GM18861 (cell line): ENCODE results near the gene HHAT.

Source experiments
- ATAC-seq: cut with Tn5 transposase; IDR thresholded peaks from one replicate; pipeline ENCODE4 v1.9.1; 2021; ENCODE audit not compliant: unreplicated experiment

Gene HHAT

DNA sequence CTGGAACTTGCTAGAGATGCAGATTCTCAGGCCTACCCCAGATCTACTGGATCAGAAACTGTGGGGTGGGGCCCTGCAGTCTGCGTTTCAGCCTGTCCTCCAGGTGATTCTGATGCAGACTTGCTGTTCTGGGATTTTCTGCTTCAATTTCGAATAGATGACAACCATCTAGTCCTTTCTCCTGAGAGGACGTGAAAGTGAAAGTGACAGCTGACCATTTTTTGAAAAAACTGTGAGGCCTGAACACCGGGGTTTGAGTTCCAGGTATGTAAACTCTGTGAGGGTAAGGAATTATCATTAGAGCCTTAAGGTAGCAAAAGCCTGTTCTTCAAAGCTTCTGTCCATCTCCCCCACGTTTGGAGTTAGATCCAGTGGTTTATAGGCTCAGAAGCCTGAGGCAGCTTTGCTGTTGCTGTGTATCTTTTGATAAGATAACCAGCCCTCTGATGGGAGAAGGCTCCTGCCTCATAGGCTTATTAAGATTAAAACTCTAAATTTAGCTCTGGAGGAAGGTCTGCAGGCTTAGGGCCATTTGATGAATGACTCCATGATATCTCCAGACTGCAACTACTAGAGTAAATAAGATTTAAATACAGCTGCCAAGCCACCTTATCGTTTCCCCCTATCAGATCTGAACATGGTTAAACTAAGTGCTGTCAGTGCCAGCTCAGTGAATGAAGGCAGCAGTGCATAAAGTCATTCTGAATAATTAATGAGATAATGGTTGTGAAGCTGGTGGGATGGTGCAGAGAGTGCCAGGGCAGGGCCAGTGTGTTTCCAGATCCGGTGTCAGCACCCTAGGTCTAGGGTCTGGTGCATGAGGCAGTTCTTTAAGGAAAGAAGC lies 335.2 kb downstream of the HHAT start:
- no peak for ATAC-seq

DNA sequence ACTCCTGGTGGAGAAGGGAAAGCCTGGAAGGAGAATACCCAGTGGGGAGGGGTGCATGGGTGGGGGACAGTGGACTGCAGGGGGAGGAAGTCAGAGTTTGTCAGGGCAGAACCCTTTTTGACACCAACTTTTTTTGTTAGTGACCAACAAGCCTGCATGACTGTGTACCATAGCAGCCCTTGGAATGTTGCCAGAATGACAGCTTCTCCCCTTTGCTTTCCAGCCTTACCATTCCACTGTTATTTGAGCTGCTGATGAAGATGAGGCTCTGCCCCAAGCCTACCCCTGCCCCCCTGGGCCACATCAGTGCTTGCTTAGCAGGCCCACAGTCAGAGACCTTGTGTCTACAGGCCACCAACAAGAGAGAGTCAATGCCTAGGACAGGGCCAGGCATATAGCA lies 341.2 kb downstream of the HHAT start:
- ATAC-seq = no peak

DNA sequence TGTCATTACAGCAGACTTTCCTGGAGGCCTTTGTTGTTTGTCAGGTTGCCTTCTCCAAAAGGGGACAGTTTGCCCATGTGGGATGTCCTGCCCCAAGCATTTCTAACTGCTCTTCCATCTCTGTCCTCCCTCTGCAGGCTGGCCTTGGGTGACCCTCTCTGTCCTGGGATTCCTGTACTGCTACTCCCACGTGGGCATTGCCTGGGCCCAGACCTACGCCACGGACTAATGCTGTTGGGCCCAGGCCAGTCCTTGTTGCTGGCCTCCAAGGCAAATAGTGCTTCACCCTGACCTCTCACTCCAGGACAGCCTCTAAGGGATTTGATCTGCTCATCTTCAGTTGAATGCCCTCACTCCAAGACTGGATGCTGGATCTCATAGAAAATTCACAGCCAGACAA lies 345.4 kb downstream of the HHAT start:
- ATAC-seq = no peak

DNA sequence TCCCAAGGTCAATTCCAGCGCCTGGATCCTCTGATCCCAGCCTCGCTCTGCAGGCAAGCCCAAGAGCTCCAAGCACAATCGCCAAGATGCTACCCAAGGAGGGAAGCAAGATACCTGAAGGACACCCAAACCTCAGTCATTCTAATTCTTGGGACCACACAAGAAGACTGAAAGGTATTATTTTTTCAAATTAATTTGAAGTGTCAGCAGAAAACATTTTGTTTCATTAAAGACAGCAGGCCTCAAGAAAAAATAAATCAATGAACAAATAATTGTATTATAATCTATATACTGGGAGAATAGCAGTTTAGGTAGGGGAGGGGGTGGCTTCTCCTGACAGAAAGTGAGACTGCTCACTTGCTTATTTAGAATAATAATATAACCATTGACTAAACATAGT lies 347.8 kb downstream of the HHAT start:
- no peak for ATAC-seq

DNA sequence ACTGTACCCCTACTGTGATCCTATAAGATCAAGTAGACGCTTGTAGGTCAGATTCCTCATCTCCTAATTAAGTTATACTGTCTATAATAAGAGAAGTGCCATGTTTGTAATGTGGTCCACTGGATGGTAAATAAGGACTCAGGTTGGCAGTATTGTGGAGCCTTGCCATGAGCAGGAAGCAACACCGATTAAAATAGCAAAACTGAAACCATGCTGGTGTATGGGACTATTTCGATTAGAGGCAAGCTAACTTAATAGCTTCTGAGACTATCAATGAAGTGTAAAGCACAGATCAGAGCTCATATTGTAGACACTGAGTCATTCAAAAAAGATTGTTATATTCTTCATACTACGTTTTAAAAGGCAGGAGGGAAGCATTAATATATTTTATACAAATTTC lies 348.8 kb downstream of the HHAT start:
- no peak for ATAC-seq

DNA sequence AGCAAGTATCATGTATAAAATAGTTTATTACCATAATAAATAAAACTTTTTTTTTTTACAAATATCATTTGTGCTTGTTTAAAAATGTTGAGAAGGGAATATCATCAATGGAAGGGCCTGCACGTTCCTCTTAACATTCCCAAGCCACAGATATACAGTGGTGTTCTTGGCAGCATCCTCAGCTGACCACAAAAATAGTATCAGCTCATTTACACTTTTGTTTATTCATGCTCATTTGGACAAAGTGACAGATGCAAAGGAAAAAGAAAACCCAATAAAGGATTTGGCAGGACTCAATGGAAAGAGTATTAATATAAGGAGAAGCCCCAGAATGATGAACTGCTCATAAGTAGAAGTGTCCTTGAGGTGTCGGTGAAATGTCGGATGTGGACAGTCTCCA lies 349.6 kb downstream of the HHAT start:
- no peak for ATAC-seq

DNA sequence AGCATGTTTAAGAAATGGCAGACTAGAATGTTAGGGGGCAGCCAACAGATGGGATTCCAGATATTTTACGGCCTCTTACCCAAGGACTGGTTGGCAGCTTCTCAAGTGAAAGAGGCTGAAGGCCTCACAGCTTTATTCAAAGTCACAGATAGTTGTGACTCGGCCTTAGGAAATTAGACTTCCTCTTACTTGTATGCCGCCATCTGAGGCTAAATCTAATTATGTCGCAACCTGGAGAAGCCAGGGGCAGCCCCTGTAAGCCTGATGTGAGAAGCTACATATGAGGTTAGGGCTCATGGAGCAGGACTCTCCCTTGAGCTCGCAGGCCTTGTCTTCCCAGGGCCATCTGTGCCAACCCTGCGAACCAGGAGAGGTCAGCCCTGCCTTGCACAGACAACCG lies 352.5 kb downstream of the HHAT start:
- ATAC-seq = no peak

DNA sequence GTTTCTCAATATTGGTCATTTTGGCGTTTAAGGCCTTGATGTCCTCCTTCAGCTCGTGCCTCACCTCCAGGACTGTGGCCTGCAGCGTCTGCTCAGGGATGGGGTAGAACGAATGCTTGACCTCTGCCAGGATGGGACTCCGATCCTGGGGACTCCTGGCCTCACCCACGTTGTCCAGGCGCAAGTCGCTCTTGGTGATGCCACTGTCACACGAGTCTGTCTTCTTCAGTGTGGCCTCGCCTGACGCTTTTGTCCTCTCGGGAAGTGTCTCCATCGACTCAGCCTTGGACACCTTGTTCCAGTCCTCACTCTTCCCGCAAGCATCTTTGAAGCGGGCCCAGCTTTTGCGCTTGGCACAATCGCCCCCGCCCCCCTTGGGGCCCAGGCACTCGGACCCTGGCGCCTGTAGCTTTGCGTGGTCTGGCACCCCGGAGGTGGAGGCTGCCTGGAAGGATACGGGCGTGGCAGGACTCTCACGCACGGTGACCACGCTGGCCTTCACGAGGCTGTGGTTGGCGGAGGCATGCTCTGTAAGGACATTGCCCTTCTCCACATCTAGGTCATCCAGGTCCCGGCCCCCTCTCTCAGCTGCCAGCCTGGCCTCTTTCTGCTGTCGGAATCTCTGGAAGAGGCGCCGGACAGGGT lies 354.8 kb downstream of the HHAT start:
- ATAC-seq = no peak

DNA sequence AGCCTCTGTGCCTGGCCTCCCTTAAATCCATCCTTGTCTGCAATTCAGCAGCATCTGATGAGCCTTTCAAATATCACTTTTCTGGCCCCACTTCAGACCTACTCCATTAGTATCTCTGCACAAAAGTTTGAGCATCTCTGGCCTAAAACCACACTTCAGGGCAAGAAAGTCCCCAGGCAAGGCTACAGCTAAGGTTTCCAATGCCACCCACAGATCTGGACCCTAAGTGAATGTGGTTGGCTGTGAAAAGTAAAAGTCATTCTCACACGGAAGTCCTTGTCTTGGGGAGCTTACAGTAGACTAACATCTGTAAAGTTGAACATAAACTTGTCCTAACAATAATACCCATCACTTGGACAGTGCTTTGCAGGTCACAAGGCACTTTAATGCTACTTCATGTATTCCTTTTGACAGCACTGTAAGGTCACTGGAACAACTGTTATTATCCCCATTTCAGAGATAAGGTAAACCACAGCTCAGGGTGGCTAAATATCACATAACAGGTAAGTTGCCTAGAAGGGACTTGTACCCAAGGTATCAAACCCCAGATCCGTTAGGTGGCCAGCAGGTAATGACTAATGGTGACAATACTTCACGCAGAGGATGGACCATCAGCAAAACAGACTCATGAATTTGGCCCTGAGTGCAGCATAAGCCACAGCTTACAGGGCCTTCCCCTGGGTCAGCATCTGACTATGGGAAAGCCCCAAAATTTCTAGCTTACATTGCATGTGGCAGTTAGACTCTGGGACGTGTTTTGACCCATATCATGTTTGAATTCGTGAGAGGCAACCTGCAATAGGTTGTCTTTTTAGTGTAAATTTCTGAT lies 356.0 kb downstream of the HHAT start:
- ATAC-seq = peak; percentile 89

DNA sequence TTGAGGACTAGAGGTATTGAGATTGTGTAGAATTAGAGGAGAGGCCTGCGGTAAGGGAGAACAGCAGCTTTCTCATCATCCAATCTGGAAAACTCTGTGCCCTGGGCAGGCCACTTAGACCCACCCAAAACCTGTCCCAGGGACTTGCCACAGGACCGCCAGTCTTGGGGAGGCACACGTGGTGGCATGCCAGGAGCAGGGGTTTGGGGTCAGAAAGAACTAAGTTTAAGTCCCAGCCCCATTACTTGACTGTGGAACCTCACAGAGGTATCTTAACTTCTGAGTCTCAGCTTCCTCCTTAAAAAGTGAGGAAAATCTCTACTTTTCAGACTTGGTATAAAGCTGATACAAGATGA lies 356.6 kb downstream of the HHAT start:
- ATAC-seq = peak; percentile 3

DNA sequence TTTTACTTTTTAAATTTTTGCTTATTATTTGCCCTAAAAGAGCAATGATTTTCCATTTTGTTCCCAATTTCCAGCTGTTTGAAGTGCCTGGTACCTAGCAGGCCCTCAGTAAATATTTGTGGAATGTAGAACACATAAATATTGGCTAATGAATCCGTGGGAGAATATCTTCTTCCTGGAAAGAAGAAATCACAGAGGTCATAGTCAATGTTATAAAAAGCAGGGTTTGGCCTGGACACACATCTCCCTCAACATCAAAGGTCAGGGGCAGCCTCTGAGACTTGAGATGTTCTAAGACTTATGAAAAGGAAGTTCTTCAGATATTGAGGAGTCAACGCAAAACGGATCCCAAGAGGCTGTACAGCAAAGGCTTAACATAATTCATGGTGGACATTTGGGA lies 358.1 kb downstream of the HHAT start:
- ATAC-seq = no peak

DNA sequence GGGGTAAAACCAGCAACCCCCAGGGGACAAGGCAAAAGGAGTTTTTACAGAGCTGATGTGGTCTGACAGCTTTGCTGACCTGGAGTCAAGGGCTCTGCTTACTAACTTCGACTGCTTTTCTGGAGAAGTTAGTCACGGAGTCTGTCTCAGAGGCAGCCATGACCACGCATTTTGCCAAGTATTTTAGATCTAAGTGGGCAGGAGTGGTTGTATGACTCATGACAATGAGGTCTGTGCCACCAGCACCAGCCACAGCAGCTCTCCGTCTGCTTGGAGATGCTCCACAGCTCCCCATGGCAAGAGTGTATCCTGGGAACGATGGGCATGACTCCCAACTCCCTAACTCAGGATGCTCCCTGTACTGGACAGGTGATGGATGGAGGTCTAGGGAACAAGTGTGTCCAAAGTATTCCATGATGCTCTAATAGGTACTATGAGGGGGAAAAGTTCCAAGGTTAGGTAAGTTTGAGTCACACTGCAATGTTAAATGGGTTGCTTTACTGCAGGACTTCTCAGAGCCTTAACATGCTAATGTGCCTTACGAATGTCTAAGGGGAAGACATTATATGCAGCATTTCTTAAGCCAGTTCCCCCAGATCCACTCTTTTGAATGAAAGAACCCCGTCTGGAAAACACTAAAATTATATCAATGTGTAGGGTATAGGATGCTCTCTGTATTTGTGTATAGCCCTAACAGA lies 359.0 kb downstream of the HHAT start:
- no peak for ATAC-seq

DNA sequence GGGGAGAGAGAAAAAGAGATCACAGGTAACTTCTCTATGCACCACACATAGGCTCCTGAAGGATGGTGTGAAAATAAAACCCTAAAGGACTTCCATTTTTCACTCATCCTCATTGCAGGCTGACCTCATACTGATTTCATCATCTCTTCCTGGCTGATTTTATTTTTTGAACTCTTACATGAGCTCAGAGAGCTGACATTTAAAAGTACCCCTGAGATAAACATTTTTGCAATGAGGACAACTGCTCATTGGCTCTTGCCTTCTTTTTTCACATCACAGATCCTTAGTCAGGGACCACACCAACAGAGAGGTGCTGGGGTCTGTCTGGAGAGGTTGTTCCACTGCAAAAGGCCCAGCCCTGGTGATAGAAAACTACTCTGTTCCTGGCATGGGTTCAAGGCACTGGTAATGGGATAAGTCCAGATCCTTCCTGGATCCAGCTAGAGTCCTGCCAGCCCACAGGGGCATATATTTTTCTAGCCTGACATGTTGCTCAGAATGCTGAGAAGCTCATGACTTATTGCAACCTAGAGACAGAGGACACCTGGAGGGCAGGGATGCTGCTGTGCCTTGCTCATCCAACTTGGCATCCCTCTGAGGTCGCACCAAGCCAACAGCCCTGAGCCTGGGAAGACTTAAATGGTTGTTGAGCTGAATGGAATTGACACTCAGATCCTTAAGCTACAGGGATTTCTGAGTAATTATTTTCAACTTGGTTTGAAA lies 360.0 kb downstream of the HHAT start:
- ATAC-seq = no peak

DNA sequence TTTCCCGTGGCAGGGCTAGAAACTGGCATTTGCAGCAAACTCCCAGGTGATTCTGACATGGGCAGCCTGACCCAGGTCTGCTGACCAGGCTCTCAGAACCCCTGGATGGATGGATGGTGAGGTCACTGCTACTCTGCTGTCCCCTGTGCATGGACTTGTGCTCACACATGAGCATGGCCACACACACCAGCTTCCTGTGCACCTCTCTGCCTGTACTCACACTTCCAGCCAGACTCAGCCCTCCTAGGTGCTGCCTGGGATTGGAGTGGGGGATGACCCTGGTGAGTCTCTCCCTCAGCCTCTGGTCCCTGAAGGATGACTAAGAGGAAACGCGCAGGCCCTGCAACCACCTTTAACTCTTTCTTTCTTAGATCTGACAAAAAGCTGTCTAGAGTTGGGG lies 361.1 kb downstream of the HHAT start:
- ATAC-seq = no peak

DNA sequence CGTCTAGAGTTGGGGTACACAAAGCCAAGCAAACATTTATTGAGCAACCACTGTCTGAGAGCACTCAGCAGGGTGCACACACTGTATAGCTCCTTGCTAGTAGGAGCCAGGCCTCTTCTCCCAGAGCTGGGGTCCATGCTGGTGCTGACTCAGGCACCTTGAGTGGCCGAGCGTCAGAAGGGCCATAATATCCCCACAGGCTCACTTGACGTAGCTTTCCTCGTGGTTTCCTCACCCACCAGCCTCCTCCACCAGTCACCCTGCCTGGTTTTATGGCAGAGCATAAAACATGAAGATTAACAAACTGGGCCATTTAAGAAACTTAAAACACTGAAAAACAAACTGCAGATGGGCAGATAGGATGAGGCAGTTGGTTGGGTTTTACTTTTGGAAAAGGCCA lies 361.5 kb downstream of the HHAT start:
- no peak for ATAC-seq

DNA sequence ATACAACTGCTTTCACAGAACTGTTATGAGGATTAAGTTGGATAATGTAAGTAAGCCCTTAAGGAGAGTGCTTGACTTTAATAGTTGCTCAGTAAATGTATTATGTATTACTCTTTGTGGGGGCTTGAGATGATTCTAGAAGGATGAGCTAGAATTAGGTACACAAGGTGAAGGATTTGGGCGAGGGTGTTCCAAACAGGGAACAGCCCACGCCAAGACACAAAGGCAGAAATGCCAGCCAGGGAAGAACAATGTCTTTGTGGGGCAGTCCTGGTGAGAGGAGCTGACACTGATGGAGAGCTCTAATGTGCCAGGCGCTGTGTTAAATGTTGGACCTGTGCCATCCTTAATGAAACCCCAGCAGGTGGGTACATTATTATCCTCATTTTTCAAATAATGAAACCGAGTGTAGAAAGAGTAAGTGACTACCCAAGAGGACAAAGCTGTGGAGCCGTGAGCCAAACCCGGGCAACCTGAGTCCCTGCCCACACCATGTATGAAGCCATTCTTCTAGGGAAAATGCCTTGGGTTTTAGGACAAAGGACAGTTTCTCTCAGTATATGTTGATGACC lies 362.4 kb downstream of the HHAT start:
- no peak for ATAC-seq

DNA sequence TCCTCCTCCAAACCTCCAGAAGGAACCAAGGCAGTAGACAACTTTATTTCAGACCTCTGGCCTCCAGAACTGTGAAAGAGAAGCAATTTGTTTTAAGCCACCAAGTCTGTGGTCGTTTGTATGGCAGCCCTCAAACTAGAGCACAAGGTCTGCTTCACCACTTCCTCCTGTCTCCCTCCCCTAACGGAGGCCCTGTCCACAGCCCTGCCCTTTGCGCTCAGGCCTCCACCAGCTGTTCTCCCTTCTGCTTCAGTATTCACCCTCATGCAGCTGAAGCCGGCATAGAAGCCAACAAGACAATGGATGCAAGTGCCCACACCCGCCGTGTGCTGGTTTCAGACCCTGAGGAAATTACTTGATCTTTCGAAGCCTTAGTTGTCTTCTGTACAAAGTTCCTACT lies 364.1 kb downstream of the HHAT start:
- ATAC-seq = no peak

DNA sequence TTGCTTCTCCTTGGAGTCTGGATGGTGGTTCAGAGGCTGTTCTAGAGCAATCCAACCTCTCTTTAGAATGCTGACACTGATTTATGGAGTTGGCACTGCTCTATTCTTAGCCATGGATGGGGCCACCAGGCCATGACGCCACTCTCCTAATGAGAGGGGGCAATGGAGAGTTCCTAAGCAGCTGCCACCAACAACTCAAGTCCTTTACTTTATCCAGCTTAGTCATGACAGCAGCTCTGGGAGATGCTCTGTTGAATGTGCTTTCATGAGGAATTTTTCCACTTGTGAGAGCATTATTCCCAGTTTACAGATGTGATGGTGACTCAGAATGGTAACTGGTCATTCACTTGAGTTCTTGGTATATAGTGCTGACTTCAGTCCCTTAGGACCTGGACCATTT lies 366.3 kb downstream of the HHAT start:
- no peak for ATAC-seq

DNA sequence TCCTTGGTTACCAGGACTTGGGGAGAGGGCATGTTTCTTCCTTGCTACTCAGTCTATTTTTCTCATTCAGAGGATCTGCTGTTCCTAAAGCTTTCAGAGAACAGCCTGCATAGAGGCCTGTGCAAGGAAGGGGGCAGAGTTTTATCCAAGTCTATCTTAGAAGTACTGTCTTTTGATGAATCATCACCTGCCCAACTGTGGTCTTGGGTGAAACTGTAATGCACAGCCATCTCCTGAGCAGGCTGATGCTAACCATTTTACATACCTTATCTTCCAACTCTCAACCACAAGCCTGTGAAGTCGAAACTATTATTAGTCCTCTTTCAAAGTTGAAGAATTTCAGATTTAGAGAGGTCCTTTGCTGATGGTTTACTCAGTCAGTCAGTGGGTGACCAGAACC lies 368.0 kb downstream of the HHAT start:
- ATAC-seq = peak; percentile 97

DNA sequence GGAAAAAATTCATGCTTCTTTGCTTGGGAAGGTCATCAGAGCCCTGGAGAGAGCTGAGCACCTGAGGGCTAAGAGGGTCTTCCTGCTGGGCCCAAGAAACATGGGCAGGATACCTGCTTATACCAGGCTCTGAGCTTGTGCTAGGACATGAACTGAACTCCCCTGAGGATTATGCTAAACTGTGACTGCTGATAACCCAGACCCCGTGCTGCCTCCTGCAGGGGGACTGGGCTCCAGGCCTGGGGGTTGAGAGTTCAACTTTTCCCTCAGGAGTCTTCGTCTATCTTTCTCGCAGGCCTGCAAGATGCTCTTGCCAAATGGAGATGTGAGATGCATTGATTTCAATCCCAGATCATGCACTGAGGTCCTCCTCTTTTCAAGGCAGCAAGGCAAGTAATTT lies 368.5 kb downstream of the HHAT start:
- no peak for ATAC-seq
